Measurements from ENCODE around the gene SORBS1. TPM values are rescaled to one million over a fixed set of nuclear protein-coding genes. Genes with fewer than 3 reads are reported as not detected.

Gene SORBS1
- 15.6 TPM for polyA plus RNA-seq (2013, experiment 1 of 4)
- 15.6 TPM for polyA plus RNA-seq (2013, experiment 2 of 4)
- 13.5 TPM for polyA plus RNA-seq (2013, experiment 3 of 4)
- polyA plus RNA-seq (2013, experiment 4 of 4): 12.6 TPM

DNA sequence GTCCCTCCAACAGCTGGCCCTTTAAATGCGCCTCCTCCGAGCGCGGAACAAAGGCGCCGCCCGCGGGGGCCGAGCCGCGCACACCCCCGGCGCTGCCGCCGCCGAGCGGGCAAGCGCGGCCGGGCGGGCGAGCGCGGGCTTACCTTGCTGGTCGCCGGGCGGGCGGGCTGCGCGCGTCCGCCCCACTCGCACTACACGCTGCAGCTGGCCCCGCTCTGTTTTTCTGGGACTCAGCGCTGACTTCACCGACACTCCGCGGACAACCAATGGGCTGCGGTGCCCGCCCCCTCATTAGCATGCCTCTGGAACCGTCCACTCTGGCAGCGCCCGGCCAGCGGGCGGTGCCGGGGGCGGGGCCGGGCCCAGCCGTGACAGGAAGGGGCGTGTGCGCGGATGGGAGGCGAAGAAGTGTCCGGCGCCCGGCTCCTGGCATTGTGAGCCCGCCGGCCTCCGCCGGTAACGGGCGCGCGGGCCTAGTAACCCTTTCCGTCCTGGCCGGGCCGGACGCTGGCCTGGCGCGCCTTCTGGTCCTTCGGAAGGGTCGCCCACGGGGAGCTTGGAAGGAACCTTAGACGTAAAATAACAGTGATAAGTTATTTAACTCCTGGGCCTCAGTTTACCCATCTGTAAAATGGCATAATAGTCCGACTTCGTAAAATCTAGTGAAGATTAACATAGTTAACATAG, at the start of gene SORBS1:
Gene SORBS1 (minus strand): TSS at position 195 of the 687 bp plus-strand sequence. CDS start 120,236 bp downstream, outside the sequence.
- Histone ChIP-seq H3K4me1 (ENCODE audit: control insufficient read depth, insufficient read depth, low read length) (peaks cover 10% of the 10 kb centered on the region), H3K4me3 (ENCODE audit: insufficient read depth, low read depth, low read length) (peak within 1 kb of the TSS; percentile 71), H3K9me3 (ENCODE audit: control insufficient read depth, low read length) (no peaks in the 10 kb centered on the region), H3K36me3 (ENCODE audit: control insufficient read depth, insufficient read depth, low read length) (no peaks in the 10 kb centered on the region), H3K27ac (ENCODE audit: insufficient read depth, low read depth, low read length, poor library complexity, severe bottlenecking) (no peak within 1 kb of the TSS), H3K27me3 (ENCODE audit: control insufficient read depth, insufficient read depth, low read length, poor library complexity, severe bottlenecking) (peaks cover 4% of the 10 kb centered on the region)
- WGBS, 2 experiments: 2% methylated on average over 77 of the region's 77 CpGs

DNA sequence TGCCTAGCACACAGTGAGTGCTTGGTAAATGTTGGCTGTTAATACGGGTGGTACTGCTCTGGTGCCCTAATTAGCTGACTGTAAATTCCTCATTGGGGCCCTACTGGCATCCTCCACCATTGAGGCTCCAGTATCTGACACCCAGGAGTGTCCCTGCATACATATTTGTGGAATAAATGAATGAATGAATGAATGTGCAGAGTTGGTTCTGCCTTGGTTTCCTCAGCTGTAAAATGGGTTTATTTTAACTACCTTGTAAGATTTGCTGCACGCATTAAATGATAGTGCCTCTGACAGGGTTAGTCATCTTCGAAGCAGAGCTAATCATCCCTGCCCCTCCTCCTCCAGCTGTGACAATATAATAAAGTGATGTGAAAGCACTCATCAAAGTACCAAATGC, 49.6 kb upstream of the SORBS1 start:
- H3K36me3 ChIP-seq (ENCODE audit: control insufficient read depth, insufficient read depth, low read length): peaks cover 54% of the 10 kb centered on the region
- 96% methylated on average over 3 of the region's 3 CpGs for WGBS, 2 experiments
- no peak overlapping the region for H3K4me3 ChIP-seq (ENCODE audit: insufficient read depth, low read depth, low read length)

DNA sequence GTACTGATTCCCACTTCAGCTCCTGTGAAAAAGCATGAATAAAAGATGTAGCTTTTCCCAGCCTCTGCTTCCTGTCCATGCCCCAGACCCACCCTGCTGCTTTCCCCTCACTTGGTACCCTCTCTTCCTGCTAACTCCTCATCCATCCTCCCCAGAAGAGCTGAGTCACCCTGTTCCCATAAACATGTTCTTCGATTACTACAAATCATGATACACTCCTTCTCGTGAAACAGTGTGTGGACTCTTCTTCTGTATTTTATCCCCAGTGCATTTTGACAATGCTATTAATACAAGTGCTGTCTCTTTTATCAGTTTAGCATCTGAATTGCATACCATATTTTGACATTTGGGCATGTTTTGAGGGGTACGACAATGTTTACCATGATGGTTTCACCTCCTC, 45.8 kb upstream of the SORBS1 start:
- Histone ChIP-seq H3K9me3 (ENCODE audit: control insufficient read depth, low read length) (no peaks in the 10 kb centered on the region), H3K4me3 (ENCODE audit: insufficient read depth, low read depth, low read length) (no peak overlapping the region), H3K36me3 (ENCODE audit: control insufficient read depth, insufficient read depth, low read length) (peaks cover 26% of the 10 kb centered on the region), H3K27ac (ENCODE audit: insufficient read depth, low read depth, low read length, poor library complexity, severe bottlenecking) (no peak overlapping the region), H3K4me1 (ENCODE audit: control insufficient read depth, insufficient read depth, low read length) (peaks cover 12% of the 10 kb centered on the region), H3K27me3 (ENCODE audit: control insufficient read depth, insufficient read depth, low read length, poor library complexity, severe bottlenecking) (no peaks in the 10 kb centered on the region)
- WGBS, 2 experiments: 92 to 98% methylated on average over 3 of the region's 3 CpGs

More for the DNA sequence above, 49.6 kb upstream of the SORBS1 start:
- no peaks in the 10 kb centered on the region for H3K9me3 ChIP-seq (ENCODE audit: control insufficient read depth, low read length)
- no peaks in the 10 kb centered on the region for H3K27me3 ChIP-seq (ENCODE audit: control insufficient read depth, insufficient read depth, low read length, poor library complexity, severe bottlenecking)
- H3K27ac ChIP-seq (ENCODE audit: insufficient read depth, low read depth, low read length, poor library complexity, severe bottlenecking): no peak overlapping the region
- H3K4me1 ChIP-seq (ENCODE audit: control insufficient read depth, insufficient read depth, low read length): no peaks in the 10 kb centered on the region

DNA sequence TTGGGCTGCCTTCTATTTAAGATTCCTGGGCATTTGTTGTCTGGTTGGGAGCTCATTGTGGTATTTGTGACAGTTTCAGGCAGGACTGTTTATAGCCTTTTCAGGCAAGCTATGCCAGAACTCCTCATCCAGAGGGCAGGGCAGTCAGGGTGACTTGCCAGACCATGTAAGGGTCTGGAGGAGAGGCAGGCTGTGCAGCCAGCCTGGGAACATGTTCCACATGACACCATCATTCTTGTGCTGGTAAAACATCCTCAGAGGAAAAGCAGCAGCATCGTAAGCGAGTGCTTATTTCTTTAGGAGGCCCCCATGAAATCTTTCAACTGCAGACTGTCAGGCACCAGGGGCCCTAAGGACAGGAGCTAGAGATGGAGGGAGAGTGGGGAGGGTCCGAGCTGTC, 44.0 kb upstream of the SORBS1 start:
- WGBS, 2 experiments: 92 to 95% methylated on average over 3 of the region's 3 CpGs
- no peak overlapping the region for H3K27ac ChIP-seq (ENCODE audit: insufficient read depth, low read depth, low read length, poor library complexity, severe bottlenecking)

DNA sequence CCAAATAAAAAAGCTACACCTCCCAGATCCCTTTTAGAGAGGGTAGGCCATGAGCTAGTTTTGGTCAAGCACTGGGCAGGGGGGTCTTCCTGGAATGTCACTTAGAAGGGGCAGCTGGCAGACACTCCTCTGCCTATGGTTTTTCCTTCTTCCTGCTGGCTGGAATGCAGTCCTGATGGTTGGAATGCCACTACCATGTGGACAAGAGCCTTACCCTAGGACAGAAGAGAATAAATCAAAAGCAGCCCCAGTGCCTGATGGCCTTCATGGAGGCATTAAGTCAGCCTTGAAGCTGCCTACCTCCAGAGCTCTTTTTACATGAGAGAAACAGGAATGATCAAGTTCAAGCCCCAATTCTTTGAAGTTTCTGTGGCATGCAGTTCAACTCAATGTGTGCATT, 43.5 kb upstream of the SORBS1 start:
- Histone ChIP-seq H3K4me1 (ENCODE audit: control insufficient read depth, insufficient read depth, low read length) (peaks cover 12% of the 10 kb centered on the region), H3K9me3 (ENCODE audit: control insufficient read depth, low read length) (no peaks in the 10 kb centered on the region), H3K27me3 (ENCODE audit: control insufficient read depth, insufficient read depth, low read length, poor library complexity, severe bottlenecking) (no peaks in the 10 kb centered on the region), H3K36me3 (ENCODE audit: control insufficient read depth, insufficient read depth, low read length) (peaks cover 12% of the 10 kb centered on the region), H3K4me3 (ENCODE audit: insufficient read depth, low read depth, low read length) (no peak overlapping the region), H3K27ac (ENCODE audit: insufficient read depth, low read depth, low read length, poor library complexity, severe bottlenecking) (peak overlapping the region; percentile 50)

More for the DNA sequence above, 44.0 kb upstream of the SORBS1 start:
- no peak overlapping the region for H3K4me3 ChIP-seq (ENCODE audit: insufficient read depth, low read depth, low read length)
- H3K9me3 ChIP-seq (ENCODE audit: control insufficient read depth, low read length): no peaks in the 10 kb centered on the region
- H3K4me1 ChIP-seq (ENCODE audit: control insufficient read depth, insufficient read depth, low read length): peaks cover 12% of the 10 kb centered on the region
- H3K36me3 ChIP-seq (ENCODE audit: control insufficient read depth, insufficient read depth, low read length): peaks cover 12% of the 10 kb centered on the region
- H3K27me3 ChIP-seq (ENCODE audit: control insufficient read depth, insufficient read depth, low read length, poor library complexity, severe bottlenecking): no peaks in the 10 kb centered on the region

DNA sequence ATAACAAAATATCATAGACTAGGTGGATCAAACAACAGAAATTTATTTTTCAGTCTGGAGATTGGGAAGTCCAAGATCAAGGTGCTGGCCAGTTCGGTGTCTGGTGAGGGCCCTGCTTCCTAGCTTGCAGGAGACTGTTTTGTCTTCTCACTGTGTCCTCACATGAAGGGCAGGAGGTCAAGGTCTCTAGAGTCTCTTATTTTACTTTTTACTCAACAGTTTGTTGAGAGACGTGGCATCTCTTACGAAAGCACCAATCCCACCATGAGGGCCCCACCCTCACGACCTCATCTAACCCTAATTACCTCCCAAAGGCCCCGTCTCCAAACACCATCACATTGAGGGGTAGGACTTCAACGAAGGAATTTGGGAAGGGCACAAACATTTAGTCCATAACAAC, 41.2 kb upstream of the SORBS1 start:
- Histone ChIP-seq H3K27me3 (ENCODE audit: control insufficient read depth, insufficient read depth, low read length, poor library complexity, severe bottlenecking) (no peaks in the 10 kb centered on the region), H3K36me3 (ENCODE audit: control insufficient read depth, insufficient read depth, low read length) (peaks cover 4% of the 10 kb centered on the region), H3K9me3 (ENCODE audit: control insufficient read depth, low read length) (no peaks in the 10 kb centered on the region), H3K4me1 (ENCODE audit: control insufficient read depth, insufficient read depth, low read length) (peaks cover 12% of the 10 kb centered on the region), H3K27ac (ENCODE audit: insufficient read depth, low read depth, low read length, poor library complexity, severe bottlenecking) (no peak overlapping the region), H3K4me3 (ENCODE audit: insufficient read depth, low read depth, low read length) (no peak overlapping the region)
- 92% methylated on average over 6 of the region's 6 CpGs for WGBS, 2 experiments

DNA sequence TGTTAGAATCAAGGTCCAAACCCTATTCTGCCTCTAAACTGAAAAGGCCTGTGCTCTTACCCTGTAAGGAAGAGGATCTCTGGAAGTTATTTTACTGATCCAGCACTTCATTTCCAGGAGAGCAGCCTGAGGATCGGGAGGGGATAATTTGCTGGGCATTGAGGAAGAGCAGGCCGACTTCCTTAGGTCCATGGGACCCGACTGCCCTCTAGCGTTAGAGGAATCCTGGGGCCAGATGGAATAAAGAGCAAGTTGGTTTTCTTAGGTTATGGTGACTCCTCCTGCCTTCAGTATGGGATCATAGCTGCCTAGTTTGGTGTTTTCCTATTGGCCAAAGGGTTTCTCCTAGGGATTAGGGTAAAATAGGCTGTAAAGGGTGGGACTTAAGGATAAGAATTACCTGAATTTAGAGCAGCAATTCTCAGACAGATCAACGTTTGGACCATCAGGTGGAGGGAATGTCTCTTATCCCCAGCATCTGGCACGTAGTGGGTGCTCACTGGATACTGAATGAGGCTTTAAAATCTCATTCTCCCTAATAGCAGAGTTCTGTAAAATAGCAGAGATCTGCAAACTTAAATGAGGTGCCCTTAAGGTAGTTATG, 40.0 kb upstream of the SORBS1 start:
- Histone ChIP-seq H3K9me3 (ENCODE audit: control insufficient read depth, low read length) (no peaks in the 10 kb centered on the region), H3K36me3 (ENCODE audit: control insufficient read depth, insufficient read depth, low read length) (no peaks in the 10 kb centered on the region), H3K4me1 (ENCODE audit: control insufficient read depth, insufficient read depth, low read length) (peaks cover 12% of the 10 kb centered on the region), H3K27me3 (ENCODE audit: control insufficient read depth, insufficient read depth, low read length, poor library complexity, severe bottlenecking) (no peaks in the 10 kb centered on the region), H3K27ac (ENCODE audit: insufficient read depth, low read depth, low read length, poor library complexity, severe bottlenecking) (no peak overlapping the region), H3K4me3 (ENCODE audit: insufficient read depth, low read depth, low read length) (no peak overlapping the region)
- WGBS, 2 experiments: 23 to 29% methylated on average over 6 of the region's 6 CpGs

DNA sequence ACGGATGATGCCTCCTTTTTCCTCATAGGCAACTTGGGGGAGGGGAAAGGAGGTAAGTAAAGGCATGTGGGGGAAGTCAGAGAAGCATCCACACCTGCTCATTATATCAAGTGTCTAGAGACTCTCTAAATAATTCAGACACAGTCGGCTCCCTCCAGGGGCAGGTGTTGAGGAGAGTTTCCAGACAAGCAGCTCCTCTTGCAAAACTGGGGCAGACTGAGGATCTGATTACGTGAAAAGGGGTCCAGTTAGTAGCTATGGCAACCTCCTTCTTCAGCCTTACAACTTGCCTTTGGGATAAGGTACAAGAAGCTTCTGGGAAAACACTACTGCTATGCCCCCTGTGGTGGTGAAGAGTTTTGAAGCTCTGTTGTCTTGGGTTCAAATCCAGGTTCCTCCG, 39.0 kb upstream of the SORBS1 start:
- H3K9me3 ChIP-seq (ENCODE audit: control insufficient read depth, low read length): no peaks in the 10 kb centered on the region
- H3K4me1 ChIP-seq (ENCODE audit: control insufficient read depth, insufficient read depth, low read length): peaks cover 9% of the 10 kb centered on the region
- 91 to 92% methylated on average over 4 of the region's 4 CpGs for WGBS, 2 experiments
- H3K27me3 ChIP-seq (ENCODE audit: control insufficient read depth, insufficient read depth, low read length, poor library complexity, severe bottlenecking): no peaks in the 10 kb centered on the region
- H3K4me3 ChIP-seq (ENCODE audit: insufficient read depth, low read depth, low read length): no peak overlapping the region
- H3K36me3 ChIP-seq (ENCODE audit: control insufficient read depth, insufficient read depth, low read length): no peaks in the 10 kb centered on the region
- H3K27ac ChIP-seq (ENCODE audit: insufficient read depth, low read depth, low read length, poor library complexity, severe bottlenecking): no peak overlapping the region

DNA sequence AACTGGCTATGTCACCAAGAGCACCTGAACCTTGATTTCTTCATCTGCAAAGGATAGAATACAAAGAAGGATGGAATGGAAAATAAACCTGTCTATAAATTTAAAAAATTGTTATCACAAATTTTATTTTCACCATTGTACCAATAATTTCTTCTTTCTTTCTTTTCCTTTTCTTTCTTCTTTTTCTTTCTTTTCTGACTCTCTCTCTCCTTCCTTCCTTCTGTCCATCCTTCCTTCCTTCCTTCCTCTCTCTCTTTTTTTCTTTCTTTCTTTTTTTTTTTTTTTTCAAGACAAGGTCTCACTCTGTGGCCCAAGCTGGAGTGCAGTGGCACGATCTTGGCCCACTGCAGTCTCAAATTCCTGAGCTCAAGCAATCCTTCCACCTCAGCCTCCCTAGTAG, 36.6 kb upstream of the SORBS1 start:
- Histone ChIP-seq H3K4me1 (ENCODE audit: control insufficient read depth, insufficient read depth, low read length) (no peaks in the 10 kb centered on the region), H3K36me3 (ENCODE audit: control insufficient read depth, insufficient read depth, low read length) (no peaks in the 10 kb centered on the region), H3K9me3 (ENCODE audit: control insufficient read depth, low read length) (no peaks in the 10 kb centered on the region), H3K4me3 (ENCODE audit: insufficient read depth, low read depth, low read length) (no peak overlapping the region), H3K27me3 (ENCODE audit: control insufficient read depth, insufficient read depth, low read length, poor library complexity, severe bottlenecking) (no peaks in the 10 kb centered on the region), H3K27ac (ENCODE audit: insufficient read depth, low read depth, low read length, poor library complexity, severe bottlenecking) (no peak overlapping the region)
- 79 to 93% methylated on average over 1 of the region's 1 CpG for WGBS, 2 experiments

DNA sequence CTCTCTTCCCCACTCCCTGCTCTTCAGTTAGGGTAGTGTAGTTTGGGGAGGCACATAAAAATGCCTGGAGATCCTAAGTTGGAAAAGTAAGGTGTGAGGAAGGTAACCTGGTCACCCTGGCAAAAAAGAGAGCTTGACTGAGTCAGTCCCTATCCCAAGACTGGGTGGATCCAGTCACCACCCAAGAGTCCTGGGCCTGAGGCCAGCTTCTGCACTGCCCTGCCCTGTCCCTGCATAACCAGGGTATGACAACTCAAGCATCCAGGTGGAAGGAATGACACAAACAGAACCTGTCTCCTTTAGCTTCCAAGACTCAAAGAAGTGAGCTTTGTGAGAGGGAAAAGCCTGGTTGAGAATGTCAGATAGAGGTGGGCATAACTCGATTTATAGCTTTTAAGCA, 26.9 kb upstream of the SORBS1 start:
- WGBS, 2 experiments: 88 to 89% methylated on average over 1 of the region's 1 CpG
- Histone ChIP-seq H3K9me3 (ENCODE audit: control insufficient read depth, low read length) (no peaks in the 10 kb centered on the region), H3K27me3 (ENCODE audit: control insufficient read depth, insufficient read depth, low read length, poor library complexity, severe bottlenecking) (no peaks in the 10 kb centered on the region), H3K27ac (ENCODE audit: insufficient read depth, low read depth, low read length, poor library complexity, severe bottlenecking) (no peak overlapping the region), H3K4me1 (ENCODE audit: control insufficient read depth, insufficient read depth, low read length) (no peaks in the 10 kb centered on the region), H3K4me3 (ENCODE audit: insufficient read depth, low read depth, low read length) (no peak overlapping the region), H3K36me3 (ENCODE audit: control insufficient read depth, insufficient read depth, low read length) (no peaks in the 10 kb centered on the region)
